PC-3 (cell line): ENCODE measurements around the gene ZBTB21. TPM values are rescaled to one million over a fixed set of nuclear protein-coding genes. Genes with fewer than 3 reads are reported as not detected.

Experiments
- ATAC-seq: fragments of 200-7000 bp; cut with Tn5 transposase; 2 replicates; pipeline ENCODE4 v1.9.1; 2020; ENCODE audit warnings: mild to moderate bottlenecking, moderate library complexity
- BruUV-seq: library from RNA; stranded (reverse); fragments of 400-500 nt; replicated peaks from 2 replicates; lab custom pipeline; 2021; lab: Mats Ljungman, UMichigan
- CTCF ChIA-PET: fragments of 300-600 bp; sonication (Branson Sonifier 250); formaldehyde crosslinking; loops from one replicate; lab custom pipeline; 2022; ENCODE audit warnings: antibody characterized with exemption; lab: Charles Lee
- POLR2A ChIA-PET: fragments of 300-600 bp; sonication (Branson Sonifier 250); formaldehyde crosslinking; loops from one replicate; lab custom pipeline; 2022; ENCODE audit warnings: antibody characterized with exemption; ENCODE audit not compliant: unreplicated experiment; lab: Charles Lee
- DNase-seq: peaks from one replicate; pipeline ENCODE4 v3.0.0-alpha.2; 2015
- H2AFZ ChIP-seq: fragments of 300-600 bp; sonication (generic); 2 replicates; pipeline ENCODE4 v1.6.0; 2016; ENCODE audit warnings: antibody characterized with exemption, low read length
- H3F3A ChIP-seq: fragments of 300-600 bp; sonication (generic); one replicate; pipeline ENCODE4 v1.6.0; 2017; ENCODE audit warnings: antibody characterized with exemption, low read length, control low read depth, mild to moderate bottlenecking; ENCODE audit not compliant: unreplicated experiment
- H3K27ac ChIP-seq: fragments of 300-600 bp; sonication (generic); 2 replicates; pipeline ENCODE4 v1.5.1; 2016; ENCODE audit warnings: mild to moderate bottlenecking, low read length
- H3K27me3 ChIP-seq: fragments of 300-600 bp; sonication (generic); 2 replicates; pipeline ENCODE4 v1.6.1; 2016; ENCODE audit warnings: low read length, mixed read lengths
- H3K36me3 ChIP-seq: fragments of 300-600 bp; sonication (generic); 2 replicates; pipeline ENCODE4 v1.6.1; 2016; ENCODE audit warnings: low read depth, mixed run types, low read length, mixed read lengths
- H3K4me1 ChIP-seq: fragments of 300-600 bp; sonication (generic); 2 replicates; pipeline ENCODE4 v1.5.1; 2016; ENCODE audit warnings: low read length; ENCODE audit not compliant: insufficient read depth
- H3K4me2 ChIP-seq: fragments of 300-600 bp; sonication (generic); 2 replicates; pipeline ENCODE4 v1.6.0; 2016; ENCODE audit warnings: low read length
- H3K4me3 ChIP-seq: fragments of 300-600 bp; sonication (generic); 2 replicates; pipeline ENCODE4 v1.5.1; 2016; ENCODE audit warnings: mild to moderate bottlenecking, low read length, mixed read lengths
- H3K79me2 ChIP-seq: fragments of 300-600 bp; sonication (generic); 2 replicates; pipeline ENCODE4 v1.6.1; 2017; ENCODE audit warnings: low read length, mixed read lengths
- H3K9ac ChIP-seq: fragments of 300-600 bp; sonication (generic); 2 replicates; pipeline ENCODE4 v1.6.0; 2016; ENCODE audit warnings: mild to moderate bottlenecking, low read length
- H3K9me2 ChIP-seq: fragments of 300-600 bp; sonication (generic); replicated peaks from 2 replicates; pipeline ENCODE4 v1.6.1; 2016; ENCODE audit warnings: mixed run types, low read length, mixed read lengths
- H3K9me3 ChIP-seq: fragments of 300-600 bp; sonication (generic); 2 replicates; pipeline ENCODE4 v1.6.1; 2016; ENCODE audit warnings: low read length, mixed read lengths
- H4K20me1 ChIP-seq: fragments of 300-600 bp; sonication (generic); 2 replicates; pipeline ENCODE4 v1.6.1; 2016; ENCODE audit warnings: low read length, mixed read lengths
- CTCF ChIP-seq: fragments of 300-600 bp; sonication (generic); conservative IDR thresholded peaks from 2 replicates; pipeline ENCODE4 v1.5.1; 2017; ENCODE audit warnings: antibody characterized with exemption, low read depth, mild to moderate bottlenecking, low read length
- EZH2 ChIP-seq: fragments of 300-600 bp; sonication (generic); IDR thresholded peaks from one replicate; pipeline ENCODE4 v1.6.1; 2017; ENCODE audit warnings: antibody characterized with exemption, mild to moderate bottlenecking, low read length; ENCODE audit not compliant: unreplicated experiment
- EZH2phosphoT487 ChIP-seq: fragments of 300-600 bp; sonication (generic); IDR thresholded peaks from 2 replicates; pipeline ENCODE4 v1.6.1; 2018; ENCODE audit warnings: mild to moderate bottlenecking, antibody characterized with exemption, low read length, borderline replicate concordance
- intact Hi-C: fragments of 100-400 bp; cut with micrococcal nuclease; formaldehyde crosslinking; loops from 2 replicates; pipeline ENCODE4 v1.9.0; 2023
- total RNA-seq: library from RNA; depleted of rRNA; stranded (reverse); fragments of >200 nt; gene quantifications from 2 replicates; pipeline ENCODE4 v1.2.3, GENCODE V29; 2014

Gene ZBTB21
- total RNA-seq, 1 experiment from 2014 or later = 8.1 TPM

- CTCF ChIA-PET = no interaction called here
- no peaks in the 10 kb centered on the region for H3K27me3 ChIP-seq
- no TSS peak for BruUV-seq
These were observed 26.9 kb downstream of the ZBTB21 start for GRCh38 chr21:41983229-41983628.

GRCh38 chr21:41980561-41980960 is 29.6 kb downstream of the ZBTB21 start:
- Histone ChIP-seq H2AFZ (no peak overlapping the region), H3K9me3 (no peaks in the 10 kb centered on the region), H3K9me2 (no peaks in the 10 kb centered on the region), H3K36me3 (no peaks in the 10 kb centered on the region), H3K4me3 (no peak overlapping the region), H3K9ac (no peak overlapping the region), H3K4me1 (0 out of 2 replicates have a peak, but pooled peaks cover 6% of the 10 kb centered on the region), H4K20me1 (no peaks in the 10 kb centered on the region), H3K79me2 (no peaks in the 10 kb centered on the region), H3F3A (no peaks in the 10 kb centered on the region), H3K4me2 (no peak overlapping the region), H3K27ac (no peak overlapping the region), H3K27me3 (no peaks in the 10 kb centered on the region)
- DNase-seq (no peak), ATAC-seq (no peak)
- BruUV-seq = no TSS peak
- CTCF ChIA-PET = no interaction called here
- intact Hi-C loops = no loop called here
- TF ChIP-seq EZH2 = no peak
- TF ChIP-seq EZH2phosphoT487 = no peak
- no peak for TF ChIP-seq CTCF
- POLR2A ChIA-PET = interaction anchor here (0.6 kb wide), 1 partner anchor 38 kb away, joined by 3 read pairs; no protein-coding TSS in a partner anchor

More at GRCh38 chr21:41983229-41983628, 26.9 kb downstream of the ZBTB21 start:
- TF ChIP-seq EZH2phosphoT487 = no peak
- TF ChIP-seq EZH2 = no peak
- no peak for TF ChIP-seq CTCF
- 0 out of 2 replicates have a peak, but pooled peaks cover 6% of the 10 kb centered on the region for H3K4me1 ChIP-seq
- POLR2A ChIA-PET = no interaction called here
- H3K79me2 ChIP-seq = no peaks in the 10 kb centered on the region
- H4K20me1 ChIP-seq = no peaks in the 10 kb centered on the region
- H3K9ac ChIP-seq = no peak overlapping the region
- no peak overlapping the region for H3K27ac ChIP-seq
- H3F3A ChIP-seq = no peaks in the 10 kb centered on the region
- DNase-seq = no peak
- no peak overlapping the region for H3K4me2 ChIP-seq
- intact Hi-C loops = no loop called here
- H3K4me3 ChIP-seq = no peak overlapping the region
- H3K36me3 ChIP-seq = no peaks in the 10 kb centered on the region
- no peaks in the 10 kb centered on the region for H3K9me2 ChIP-seq
- no peak overlapping the region for H2AFZ ChIP-seq
- ATAC-seq = no peak
- H3K9me3 ChIP-seq = no peaks in the 10 kb centered on the region

- peak; percentile 44 for DNase-seq
- BruUV-seq = no TSS peak
- ChIA-PET POLR2A (interaction anchor here (0.6 kb wide), 1 partner anchor 37 kb away, joined by 3 read pairs; no protein-coding TSS in a partner anchor), CTCF (no interaction called here)
- no peaks in the 10 kb centered on the region for H3K36me3 ChIP-seq
- H3K4me1 ChIP-seq = 0 out of 2 replicates have a peak, but pooled peaks cover 6% of the 10 kb centered on the region
- H3K27me3 ChIP-seq = no peaks in the 10 kb centered on the region
- no peak overlapping the region for H3K9ac ChIP-seq
- no peak overlapping the region for H2AFZ ChIP-seq
- H3K9me2 ChIP-seq = no peaks in the 10 kb centered on the region
- intact Hi-C loops = no loop called here
- H3K79me2 ChIP-seq = no peaks in the 10 kb centered on the region
- no peak overlapping the region for H3K4me2 ChIP-seq
- H3K27ac ChIP-seq = peak overlapping the region; percentile 3; the same call in 1 of the 2 replicates
- no peak overlapping the region for H3K4me3 ChIP-seq
- H3K9me3 ChIP-seq = no peaks in the 10 kb centered on the region
- no peaks in the 10 kb centered on the region for H3F3A ChIP-seq
- TF ChIP-seq CTCF (no peak), EZH2 (no peak), EZH2phosphoT487 (no peak)
- ATAC-seq = peak; percentile 29
- no peaks in the 10 kb centered on the region for H4K20me1 ChIP-seq
These were observed 30.3 kb downstream of the ZBTB21 start for GRCh38 chr21:41979751-41980369.
